HL-60 (cell line): ENCODE measurements around the gene MLLT3.

Source experiments
- POLR2AphosphoS5 ChIP-seq: IDR thresholded peaks from 2 replicates; pipeline ENCODE4 v1.6.1; 2012; ENCODE audit warnings: low read depth
- TF ChIP-seq, protein P1 (sequence below): IDR thresholded peaks from one replicate; pipeline ENCODE4 v1.5.1; 2011; ENCODE audit warnings: low read length, control low read depth, inconsistent platforms; ENCODE audit not compliant: insufficient read depth
- TF ChIP-seq, protein P2 (sequence below): IDR thresholded peaks from 2 replicates; pipeline ENCODE4 v1.6.1; 2012; ENCODE audit warnings: low read depth; ENCODE audit not compliant: insufficient replicate concordance

DNA sequence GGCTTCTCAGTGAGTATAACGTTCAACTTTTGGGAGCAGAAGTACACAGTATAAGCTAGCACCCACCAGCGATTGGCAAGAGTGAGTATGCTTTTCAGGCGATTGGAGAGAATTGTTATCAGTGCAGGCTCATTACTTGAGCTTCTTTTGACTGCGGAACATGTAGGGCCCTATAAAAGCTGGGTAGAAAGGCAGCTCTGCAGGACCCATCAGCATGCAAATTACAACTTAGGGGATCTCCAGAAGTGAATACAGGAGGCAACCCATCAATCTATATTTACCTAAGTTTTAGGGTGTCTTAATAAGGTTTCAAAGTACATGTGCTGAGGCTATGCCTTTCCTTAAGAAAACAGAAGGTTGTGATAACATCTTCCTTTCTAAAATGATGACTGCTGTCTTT, 225.0 kb downstream of the MLLT3 start:
- TF ChIP-seq, protein P1, sequence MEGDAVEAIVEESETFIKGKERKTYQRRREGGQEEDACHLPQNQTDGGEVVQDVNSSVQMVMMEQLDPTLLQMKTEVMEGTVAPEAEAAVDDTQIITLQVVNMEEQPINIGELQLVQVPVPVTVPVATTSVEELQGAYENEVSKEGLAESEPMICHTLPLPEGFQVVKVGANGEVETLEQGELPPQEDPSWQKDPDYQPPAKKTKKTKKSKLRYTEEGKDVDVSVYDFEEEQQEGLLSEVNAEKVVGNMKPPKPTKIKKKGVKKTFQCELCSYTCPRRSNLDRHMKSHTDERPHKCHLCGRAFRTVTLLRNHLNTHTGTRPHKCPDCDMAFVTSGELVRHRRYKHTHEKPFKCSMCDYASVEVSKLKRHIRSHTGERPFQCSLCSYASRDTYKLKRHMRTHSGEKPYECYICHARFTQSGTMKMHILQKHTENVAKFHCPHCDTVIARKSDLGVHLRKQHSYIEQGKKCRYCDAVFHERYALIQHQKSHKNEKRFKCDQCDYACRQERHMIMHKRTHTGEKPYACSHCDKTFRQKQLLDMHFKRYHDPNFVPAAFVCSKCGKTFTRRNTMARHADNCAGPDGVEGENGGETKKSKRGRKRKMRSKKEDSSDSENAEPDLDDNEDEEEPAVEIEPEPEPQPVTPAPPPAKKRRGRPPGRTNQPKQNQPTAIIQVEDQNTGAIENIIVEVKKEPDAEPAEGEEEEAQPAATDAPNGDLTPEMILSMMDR = no peak
- TF ChIP-seq, protein P2, sequence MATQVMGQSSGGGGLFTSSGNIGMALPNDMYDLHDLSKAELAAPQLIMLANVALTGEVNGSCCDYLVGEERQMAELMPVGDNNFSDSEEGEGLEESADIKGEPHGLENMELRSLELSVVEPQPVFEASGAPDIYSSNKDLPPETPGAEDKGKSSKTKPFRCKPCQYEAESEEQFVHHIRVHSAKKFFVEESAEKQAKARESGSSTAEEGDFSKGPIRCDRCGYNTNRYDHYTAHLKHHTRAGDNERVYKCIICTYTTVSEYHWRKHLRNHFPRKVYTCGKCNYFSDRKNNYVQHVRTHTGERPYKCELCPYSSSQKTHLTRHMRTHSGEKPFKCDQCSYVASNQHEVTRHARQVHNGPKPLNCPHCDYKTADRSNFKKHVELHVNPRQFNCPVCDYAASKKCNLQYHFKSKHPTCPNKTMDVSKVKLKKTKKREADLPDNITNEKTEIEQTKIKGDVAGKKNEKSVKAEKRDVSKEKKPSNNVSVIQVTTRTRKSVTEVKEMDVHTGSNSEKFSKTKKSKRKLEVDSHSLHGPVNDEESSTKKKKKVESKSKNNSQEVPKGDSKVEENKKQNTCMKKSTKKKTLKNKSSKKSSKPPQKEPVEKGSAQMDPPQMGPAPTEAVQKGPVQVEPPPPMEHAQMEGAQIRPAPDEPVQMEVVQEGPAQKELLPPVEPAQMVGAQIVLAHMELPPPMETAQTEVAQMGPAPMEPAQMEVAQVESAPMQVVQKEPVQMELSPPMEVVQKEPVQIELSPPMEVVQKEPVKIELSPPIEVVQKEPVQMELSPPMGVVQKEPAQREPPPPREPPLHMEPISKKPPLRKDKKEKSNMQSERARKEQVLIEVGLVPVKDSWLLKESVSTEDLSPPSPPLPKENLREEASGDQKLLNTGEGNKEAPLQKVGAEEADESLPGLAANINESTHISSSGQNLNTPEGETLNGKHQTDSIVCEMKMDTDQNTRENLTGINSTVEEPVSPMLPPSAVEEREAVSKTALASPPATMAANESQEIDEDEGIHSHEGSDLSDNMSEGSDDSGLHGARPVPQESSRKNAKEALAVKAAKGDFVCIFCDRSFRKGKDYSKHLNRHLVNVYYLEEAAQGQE = no peak
- TF ChIP-seq POLR2AphosphoS5 = no peak
